Muscle layer of colon (tissue), 2 donors: ENCODE measurements around the gene SIT1.
"Not testable (repeated sequence)": the region's sequence is repeated elsewhere in the genome, so short reads cannot be mapped to it uniquely, and the experiment has no call there.

Source experiments
- H3K27ac ChIP-seq: one replicate; pipeline ENCODE4 v1.7.0; 2013; ENCODE audit warnings: low read depth, mild to moderate bottlenecking, low read length, moderate library complexity
- H3K27me3 ChIP-seq, 2 donors: one replicate each; pipeline ENCODE4 v1.7.0; 2013; ENCODE audit warnings: low read length in 2 of 2, mild to moderate bottlenecking in 2 of 2; ENCODE audit not compliant: insufficient read depth in 2 of 2, control insufficient read depth in 1 of 2
- H3K36me3 ChIP-seq: one replicate; pipeline ENCODE4 v1.7.0; 2013; ENCODE audit warnings: mild to moderate bottlenecking, low read length; ENCODE audit not compliant: insufficient read depth
- H3K4me1 ChIP-seq: one replicate; pipeline ENCODE4 v1.7.0; 2013; ENCODE audit warnings: mild to moderate bottlenecking, low read length; ENCODE audit not compliant: insufficient read depth
- H3K4me3 ChIP-seq, 2 donors: one replicate each; pipeline ENCODE4 v1.7.0; 2013; ENCODE audit warnings: low read length in 2 of 2, low read depth in 1 of 2, mild to moderate bottlenecking in 1 of 2, moderate library complexity in 1 of 2
- H3K9ac ChIP-seq: one replicate; pipeline ENCODE4 v1.7.0; 2013; ENCODE audit warnings: low read length
- H3K9me3 ChIP-seq: one replicate; pipeline ENCODE4 v1.7.0; 2013; ENCODE audit warnings: mild to moderate bottlenecking, low read length
- donor health status: abdominal sarcoma.
- donor health status: Adenocarcinoma of cecum.

Gene SIT1

DNA sequence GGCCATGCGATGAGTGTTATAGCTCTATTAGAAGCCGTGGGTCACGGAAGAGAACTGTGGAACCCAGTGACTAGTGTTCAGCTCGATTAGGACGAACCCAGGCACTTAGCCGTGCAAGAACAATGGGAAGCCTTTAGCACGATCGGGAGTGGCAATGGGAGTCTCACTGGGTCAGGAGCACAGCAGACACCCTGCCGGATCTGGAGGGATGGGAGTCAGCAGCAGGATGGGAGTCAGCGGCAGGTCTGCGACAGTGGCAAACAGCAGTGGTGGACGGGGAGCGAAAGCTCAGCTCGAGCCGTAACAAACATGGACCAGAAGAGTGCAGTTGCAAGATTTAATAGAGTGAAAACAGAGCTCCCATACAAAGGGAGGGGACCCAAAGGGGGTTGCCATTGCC lies 10.3 kb downstream of the SIT1 start:
- H3K36me3 ChIP-seq, H3K27ac ChIP-seq, H3K9ac ChIP-seq, H3K9me3 ChIP-seq, H3K27me3 ChIP-seq, H3K4me1 ChIP-seq, H3K4me3 ChIP-seq: not testable (repeated sequence)

DNA sequence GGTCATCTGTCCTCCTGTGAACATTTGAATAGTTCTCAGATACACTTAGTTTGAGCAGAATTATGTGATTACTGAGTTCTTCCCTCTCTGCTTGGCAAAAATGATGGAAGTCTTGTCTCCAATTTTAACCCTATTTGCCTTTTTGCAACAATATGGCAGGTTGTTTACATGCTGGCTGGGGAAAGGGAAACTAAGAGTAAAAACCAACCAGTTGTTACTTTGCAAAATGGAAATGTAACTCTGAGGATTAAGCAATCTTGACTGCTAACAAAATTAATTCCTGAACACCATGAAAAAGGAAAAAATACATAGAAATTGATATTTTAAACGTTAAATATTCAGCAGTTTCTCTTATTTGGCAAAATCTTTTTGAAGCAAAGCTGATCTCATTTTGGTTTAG lies 11.1 kb downstream of the SIT1 start:
- Histone ChIP-seq H3K27me3 (no peaks in the 10 kb centered on the region), H3K27ac (no peak overlapping the region), H3K9ac (no peak overlapping the region), H3K9me3 (no peaks in the 10 kb centered on the region), H3K4me3 (no peak overlapping the region), H3K36me3 (no peaks in the 10 kb centered on the region), H3K4me1 (no peaks in the 10 kb centered on the region)

DNA sequence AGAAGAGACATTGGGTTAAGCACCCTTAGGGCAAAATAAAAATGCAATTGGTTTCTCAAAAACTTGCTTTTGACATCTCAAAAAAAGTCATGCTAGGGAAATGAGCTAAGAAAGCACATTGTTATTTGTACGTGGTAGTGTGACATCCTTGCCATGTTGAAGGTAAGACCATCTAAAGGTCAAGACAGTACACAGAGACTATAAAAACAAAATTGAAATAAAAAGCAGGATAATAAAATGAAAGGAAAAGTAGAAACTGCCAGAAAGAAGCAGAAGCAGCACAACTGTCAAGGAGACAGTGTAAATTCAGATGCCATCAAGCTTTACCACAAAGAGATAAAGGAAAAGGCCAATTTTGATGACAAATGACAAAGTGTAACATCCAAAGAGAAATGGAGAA lies 11.5 kb downstream of the SIT1 start:
- H3K4me1 ChIP-seq, H3K9me3 ChIP-seq, H3K36me3 ChIP-seq, H3K27ac ChIP-seq, H3K4me3 ChIP-seq, H3K9ac ChIP-seq, H3K27me3 ChIP-seq: not testable (repeated sequence)

- H3K4me1 ChIP-seq, H3K27ac ChIP-seq, H3K4me3 ChIP-seq, H3K36me3 ChIP-seq, H3K9ac ChIP-seq, H3K9me3 ChIP-seq, H3K27me3 ChIP-seq: not testable (repeated sequence)
Measured at GRCh38 chr9:35638751-35639150, 12.0 kb downstream of the SIT1 start.

DNA sequence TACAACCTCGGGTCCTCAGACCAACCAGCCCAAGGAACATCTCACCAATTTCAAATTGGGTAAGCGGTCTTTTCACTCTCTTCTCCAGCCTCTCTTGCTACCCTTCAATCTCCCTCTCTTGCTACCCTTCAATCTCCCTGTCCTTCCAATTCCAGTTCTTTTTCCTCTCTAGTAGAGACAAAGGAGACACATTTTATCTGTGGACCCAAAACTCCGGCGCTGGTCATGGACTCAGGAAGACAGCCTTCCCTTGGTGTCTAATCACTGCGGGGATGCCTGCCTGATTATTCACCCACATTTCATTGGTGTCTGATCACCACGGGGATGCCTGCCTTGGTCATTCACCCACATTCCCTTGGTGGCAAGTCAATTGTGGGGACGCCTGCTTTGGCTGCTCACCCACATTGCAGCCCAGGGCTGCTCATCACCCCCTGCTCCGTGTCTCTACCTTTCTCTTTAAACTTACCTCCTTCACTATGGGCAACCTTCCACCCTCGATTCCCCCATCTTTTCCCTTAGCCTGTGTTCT lies 13.2 kb downstream of the SIT1 start:
- not testable (repeated sequence) for H3K4me1 ChIP-seq, H3K27ac ChIP-seq, H3K4me3 ChIP-seq, H3K9me3 ChIP-seq, H3K27me3 ChIP-seq, H3K9ac ChIP-seq, H3K36me3 ChIP-seq

DNA sequence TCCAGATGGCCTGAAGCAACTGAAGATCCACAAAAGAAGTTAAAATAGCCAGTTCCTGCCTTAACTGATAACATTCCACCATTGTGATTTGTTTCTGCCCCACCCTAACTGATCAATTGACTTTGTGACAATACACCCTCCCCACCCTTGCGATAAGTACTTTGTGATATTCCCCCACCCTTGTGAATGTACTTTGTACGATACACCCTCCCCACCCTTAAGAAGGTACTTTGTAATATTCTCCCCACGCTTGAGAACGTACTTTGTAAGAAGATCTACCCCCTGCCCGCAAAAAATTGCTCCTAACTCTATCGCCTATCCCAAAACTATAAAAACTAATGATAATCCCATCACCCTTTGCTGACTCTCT lies 13.9 kb downstream of the SIT1 start:
- not testable (repeated sequence) for H3K4me1 ChIP-seq, H3K27me3 ChIP-seq, H3K36me3 ChIP-seq, H3K4me3 ChIP-seq, H3K27ac ChIP-seq, H3K9ac ChIP-seq, H3K9me3 ChIP-seq

- no peak overlapping the region for H3K9ac ChIP-seq
- H3K4me1 ChIP-seq, result no peaks in the 10 kb centered on the region
- no peak overlapping the region for H3K27ac ChIP-seq
- no peaks in the 10 kb centered on the region for H3K9me3 ChIP-seq
- no peaks in the 10 kb centered on the region for H3K36me3 ChIP-seq
- no peak overlapping the region for H3K4me3 ChIP-seq
- H3K27me3 ChIP-seq, result no peaks in the 10 kb centered on the region
Measured at GRCh38 chr9:35636135-35636876, 14.4 kb downstream of the SIT1 start.

DNA sequence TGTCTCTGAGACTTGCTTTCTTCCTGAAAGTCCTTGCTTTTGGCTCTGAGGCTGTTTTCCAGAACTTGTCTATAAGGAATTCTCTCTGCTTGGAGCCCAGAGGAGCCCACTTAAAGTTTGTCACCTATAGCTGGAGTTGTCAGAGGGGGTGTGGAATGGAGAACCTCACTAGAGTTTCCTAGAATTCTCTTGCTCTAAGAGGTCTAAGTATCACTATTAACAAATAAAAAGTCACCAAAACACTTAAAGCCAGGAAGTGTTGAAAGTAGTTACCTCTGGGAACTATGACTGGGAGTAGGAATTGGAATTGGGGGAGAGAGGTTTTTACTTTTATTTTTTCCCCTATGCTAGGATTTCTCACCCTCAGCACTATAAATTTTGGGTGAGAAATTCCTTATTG lies 15.0 kb downstream of the SIT1 start:
- Histone ChIP-seq H3K27ac (no peak overlapping the region), H3K9ac (no peak overlapping the region), H3K4me1 (no peaks in the 10 kb centered on the region), H3K4me3 (no peak overlapping the region), H3K9me3 (no peaks in the 10 kb centered on the region), H3K27me3 (no peaks in the 10 kb centered on the region), H3K36me3 (no peaks in the 10 kb centered on the region)

GRCh38 chr9:35629597-35629996 lies 21.1 kb downstream of the SIT1 start:
- Histone ChIP-seq H3K4me3 (no peak overlapping the region), H3K27ac (no peak overlapping the region), H3K9me3 (no peaks in the 10 kb centered on the region), H3K36me3 (no peaks in the 10 kb centered on the region), H3K27me3 (no peaks in the 10 kb centered on the region), H3K4me1 (no peaks in the 10 kb centered on the region), H3K9ac (no peak overlapping the region)

- H3K27me3 ChIP-seq, result no peaks in the 10 kb centered on the region
- H3K27ac ChIP-seq, result no peak overlapping the region
Measured at GRCh38 chr9:35628389-35628991, 22.2 kb downstream of the SIT1 start.

DNA sequence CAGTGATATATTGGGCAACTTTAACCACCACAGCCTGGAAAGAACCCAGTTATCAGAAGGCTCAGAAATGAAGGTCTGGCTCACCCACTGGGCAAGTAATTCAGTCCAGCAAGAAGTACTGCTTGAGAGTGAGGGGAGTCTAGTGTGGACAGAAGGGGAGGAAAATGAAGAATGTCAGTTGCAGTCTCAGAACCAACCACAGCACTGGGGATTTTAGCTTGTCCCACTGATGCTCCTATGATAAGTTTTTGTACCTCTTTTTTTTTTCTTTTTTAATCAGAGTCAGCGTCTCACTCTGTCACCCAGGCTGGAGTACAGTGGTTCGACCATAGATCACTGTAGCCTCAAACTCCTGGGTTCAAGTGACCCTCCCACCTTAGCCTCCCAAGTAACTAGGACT lies 23.2 kb downstream of the SIT1 start:
- no peak overlapping the region for H3K27ac ChIP-seq
- no peaks in the 10 kb centered on the region for H3K9me3 ChIP-seq
- H3K4me1 ChIP-seq, result no peaks in the 10 kb centered on the region
- H3K36me3 ChIP-seq, result no peaks in the 10 kb centered on the region
- H3K27me3 ChIP-seq, result no peaks in the 10 kb centered on the region
- no peak overlapping the region for H3K9ac ChIP-seq
- H3K4me3 ChIP-seq, result no peak overlapping the region

More at GRCh38 chr9:35628389-35628991, 22.2 kb downstream of the SIT1 start:
- Histone ChIP-seq H3K36me3 (no peaks in the 10 kb centered on the region), H3K4me3 (no peak overlapping the region), H3K9me3 (no peaks in the 10 kb centered on the region), H3K4me1 (no peaks in the 10 kb centered on the region), H3K9ac (no peak overlapping the region)

DNA sequence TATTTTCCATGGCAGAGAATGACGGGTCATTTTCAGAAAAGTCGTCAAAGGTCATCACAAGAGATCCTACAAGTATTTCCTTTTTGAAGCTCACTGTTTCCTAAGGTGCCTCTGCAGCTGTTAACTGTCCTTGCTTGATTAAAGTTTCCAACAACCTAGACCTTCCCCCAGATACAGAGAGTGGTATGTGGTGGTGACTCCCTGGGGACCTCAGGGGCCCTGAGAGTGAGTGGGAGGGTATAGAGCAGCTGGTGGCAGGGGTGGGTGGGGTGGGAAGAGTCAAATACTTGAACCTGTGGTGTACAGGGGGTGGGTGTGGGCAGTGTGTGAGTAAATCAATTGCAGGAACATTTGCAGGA lies 31.0 kb downstream of the SIT1 start:
- H3K9me3 ChIP-seq, result no peaks in the 10 kb centered on the region
- no peaks in the 10 kb centered on the region for H3K36me3 ChIP-seq
- H3K27ac ChIP-seq, result no peak overlapping the region
- no peak overlapping the region for H3K4me3 ChIP-seq
- H3K4me1 ChIP-seq, result peaks cover 12% of the 10 kb centered on the region
- no peak overlapping the region for H3K9ac ChIP-seq
- H3K27me3 ChIP-seq, result peaks cover 0 to 4% of the 10 kb centered on the region in 2 donors
